ENCODE results near the gene TRIM54. TPM values are rescaled to one million over a fixed set of nuclear protein-coding genes. Genes with fewer than 3 reads are reported as not detected.
A peak's percentile ranks its signal among the peaks of the same experiment; 100 is the strongest.

TRIM54 gene
- polyA plus RNA-seq, 1 donor from 2014 or later, result not detected

GRCh38 chr2:27249891-27250651 lies 32.2 kb upstream of the TRIM54 start:
- no peaks in the 10 kb centered on the region for H3K9me3 Mint-ChIP-seq
- H3K36me3 Mint-ChIP-seq, result no peaks in the 10 kb centered on the region
- H3K27me3 Mint-ChIP-seq, result peaks cover 18% of the 10 kb centered on the region
- H3K4me1 Mint-ChIP-seq, result peaks cover 0 to 6% (median 0%) of the 10 kb centered on the region in 3 donors
- no peak overlapping the region for H3K4me3 Mint-ChIP-seq
- H3K27ac Mint-ChIP-seq, result no peak overlapping the region

GRCh38 chr2:27250652-27251379 lies 31.4 kb upstream of the TRIM54 start:
- no peaks in the 10 kb centered on the region for H3K9me3 Mint-ChIP-seq
- H3K4me3 Mint-ChIP-seq, result peak overlapping the region in 1 of 4 donors; percentile 10
- H3K27me3 Mint-ChIP-seq, result peaks cover 22% of the 10 kb centered on the region
- H3K36me3 Mint-ChIP-seq, result no peaks in the 10 kb centered on the region
- peaks cover 0 to 6% (median 0%) of the 10 kb centered on the region in 3 donors for H3K4me1 Mint-ChIP-seq
- no peak overlapping the region for H3K27ac Mint-ChIP-seq

- no peak overlapping the region for H3K4me3 Mint-ChIP-seq
Measured at GRCh38 chr2:27251766-27252165, 30.5 kb upstream of the TRIM54 start.

GRCh38 chr2:27255187-27255586 lies 27.0 kb upstream of the TRIM54 start:
- Mint-ChIP-seq H3K9me3 (no peaks in the 10 kb centered on the region), H3K27ac (no peak overlapping the region), H3K4me1 (peaks cover 0 to 6% (median 0%) of the 10 kb centered on the region in 3 donors), H3K27me3 (peaks cover 42% of the 10 kb centered on the region), H3K36me3 (peaks cover 1% of the 10 kb centered on the region), H3K4me3 (no peak overlapping the region)

More at GRCh38 chr2:27251766-27252165, 30.5 kb upstream of the TRIM54 start:
- Mint-ChIP-seq H3K9me3 (no peaks in the 10 kb centered on the region), H3K36me3 (no peaks in the 10 kb centered on the region), H3K27ac (no peak overlapping the region), H3K4me1 (peaks cover 0 to 6% (median 0%) of the 10 kb centered on the region in 3 donors), H3K27me3 (peaks cover 26% of the 10 kb centered on the region)

GRCh38 chr2:27255660-27256059 lies 26.6 kb upstream of the TRIM54 start:
- Mint-ChIP-seq H3K27ac (no peak overlapping the region), H3K4me1 (peaks cover 0 to 6% (median 0%) of the 10 kb centered on the region in 3 donors), H3K36me3 (peaks cover 1% of the 10 kb centered on the region), H3K4me3 (no peak overlapping the region), H3K27me3 (peaks cover 42% of the 10 kb centered on the region), H3K9me3 (no peaks in the 10 kb centered on the region)

GRCh38 chr2:27256855-27257454 lies 25.3 kb upstream of the TRIM54 start:
- Mint-ChIP-seq H3K9me3 (peaks cover 0 to 2% (median 0%) of the 10 kb centered on the region in 3 donors), H3K4me1 (peaks cover 0 to 8% (median 3%) of the 10 kb centered on the region in 3 donors), H3K36me3 (peaks cover 1% of the 10 kb centered on the region), H3K27me3 (peaks cover 40% of the 10 kb centered on the region), H3K4me3 (no peak overlapping the region), H3K27ac (no peak overlapping the region)

- peak overlapping the region in 1 of 3 donors; percentile 14 for H3K27ac Mint-ChIP-seq
- H3K4me1 Mint-ChIP-seq, result peaks cover 0 to 7% (median 3%) of the 10 kb centered on the region in 3 donors
- H3K4me3 Mint-ChIP-seq, result no peak overlapping the region
- H3K36me3 Mint-ChIP-seq, result peaks cover 1% of the 10 kb centered on the region
- H3K9me3 Mint-ChIP-seq, result peaks cover 0 to 2% (median 0%) of the 10 kb centered on the region in 3 donors
- H3K27me3 Mint-ChIP-seq, result peaks cover 39% of the 10 kb centered on the region
Measured at GRCh38 chr2:27258051-27258450, 24.2 kb upstream of the TRIM54 start.

GRCh38 chr2:27261241-27261925 lies 20.8 kb upstream of the TRIM54 start:
- Mint-ChIP-seq H3K27ac (no peak overlapping the region), H3K4me3 (peak overlapping the region; percentile 49 to 71 (median 63)), H3K4me1 (peaks cover 8 to 23% (median 13%) of the 10 kb centered on the region in 3 donors), H3K36me3 (peaks cover 1% of the 10 kb centered on the region), H3K9me3 (peaks cover 0 to 2% (median 0%) of the 10 kb centered on the region in 3 donors), H3K27me3 (peaks cover 47% of the 10 kb centered on the region)

GRCh38 chr2:27261926-27262298 lies 20.3 kb upstream of the TRIM54 start:
- H3K27me3 Mint-ChIP-seq, result peaks cover 42% of the 10 kb centered on the region
- peaks cover 1% of the 10 kb centered on the region for H3K36me3 Mint-ChIP-seq
- H3K27ac Mint-ChIP-seq, result no peak overlapping the region
- H3K4me3 Mint-ChIP-seq, result peak overlapping the region; percentile 49 to 71 (median 63)
- H3K9me3 Mint-ChIP-seq, result peaks cover 0 to 2% (median 0%) of the 10 kb centered on the region in 3 donors
- H3K4me1 Mint-ChIP-seq, result peaks cover 8 to 23% (median 13%) of the 10 kb centered on the region in 3 donors

GRCh38 chr2:27262379-27263286 lies 19.6 kb upstream of the TRIM54 start, which contains the start of gene SLC30A3:
Gene SLC30A3, minus strand, starts transcription at chr2:27263047. Its CDS starts 141 bp downstream, at chr2:27262906.
- H3K36me3 Mint-ChIP-seq, result peaks cover 1% of the 10 kb centered on the region
- H3K27me3 Mint-ChIP-seq, result peaks cover 39% of the 10 kb centered on the region
- peak within 1 kb of the TSS in 2 of 3 donors; percentile 2 to 78 for H3K27ac Mint-ChIP-seq

GRCh38 chr2:27263287-27264252 lies 18.7 kb upstream of the TRIM54 start:
- Mint-ChIP-seq H3K4me3 (peak overlapping the region; percentile 64 to 96 (median 92)), H3K4me1 (peaks cover 8 to 23% (median 13%) of the 10 kb centered on the region in 3 donors), H3K27ac (peak overlapping the region; percentile 2 to 78 (median 68)), H3K9me3 (peaks cover 0 to 2% (median 0%) of the 10 kb centered on the region in 3 donors), H3K36me3 (peaks cover 1% of the 10 kb centered on the region), H3K27me3 (peaks cover 35% of the 10 kb centered on the region)

More at GRCh38 chr2:27262379-27263286, 19.6 kb upstream of the TRIM54 start, which contains the start of gene SLC30A3:
- H3K4me1 Mint-ChIP-seq, result peaks cover 8 to 23% (median 13%) of the 10 kb centered on the region in 3 donors
- peaks cover 0 to 2% (median 0%) of the 10 kb centered on the region in 3 donors for H3K9me3 Mint-ChIP-seq
- peak within 1 kb of the TSS; percentile 64 to 96 (median 92) for H3K4me3 Mint-ChIP-seq

GRCh38 chr2:27264253-27264752 lies 17.9 kb upstream of the TRIM54 start:
- peaks cover 0 to 2% (median 0%) of the 10 kb centered on the region in 3 donors for H3K9me3 Mint-ChIP-seq
- H3K36me3 Mint-ChIP-seq, result no peaks in the 10 kb centered on the region
- peaks cover 8 to 23% (median 13%) of the 10 kb centered on the region in 3 donors for H3K4me1 Mint-ChIP-seq
- peak overlapping the region; percentile 64 to 96 (median 92) for H3K4me3 Mint-ChIP-seq
- H3K27ac Mint-ChIP-seq, result peak overlapping the region; percentile 2 to 68 (median 40)
- peaks cover 32% of the 10 kb centered on the region for H3K27me3 Mint-ChIP-seq
